ENCODE measurements around the gene TMEM145.
A peak's percentile ranks its signal among the peaks of the same experiment; 100 is the strongest.

TMEM145 gene

GRCh38 chr19:42343344-42344110, 30.4 kb downstream of the TMEM145 start:
- DNase-seq (ENCODE audit: low read depth in 2 of 2): no peak
- H3K4me3 ChIP-seq (replicated peaks in 1 of 2; ENCODE audit: low read depth in 2 of 2, low read length in 2 of 2): no peak overlapping the region
- TF ChIP-seq, protein P1, sequence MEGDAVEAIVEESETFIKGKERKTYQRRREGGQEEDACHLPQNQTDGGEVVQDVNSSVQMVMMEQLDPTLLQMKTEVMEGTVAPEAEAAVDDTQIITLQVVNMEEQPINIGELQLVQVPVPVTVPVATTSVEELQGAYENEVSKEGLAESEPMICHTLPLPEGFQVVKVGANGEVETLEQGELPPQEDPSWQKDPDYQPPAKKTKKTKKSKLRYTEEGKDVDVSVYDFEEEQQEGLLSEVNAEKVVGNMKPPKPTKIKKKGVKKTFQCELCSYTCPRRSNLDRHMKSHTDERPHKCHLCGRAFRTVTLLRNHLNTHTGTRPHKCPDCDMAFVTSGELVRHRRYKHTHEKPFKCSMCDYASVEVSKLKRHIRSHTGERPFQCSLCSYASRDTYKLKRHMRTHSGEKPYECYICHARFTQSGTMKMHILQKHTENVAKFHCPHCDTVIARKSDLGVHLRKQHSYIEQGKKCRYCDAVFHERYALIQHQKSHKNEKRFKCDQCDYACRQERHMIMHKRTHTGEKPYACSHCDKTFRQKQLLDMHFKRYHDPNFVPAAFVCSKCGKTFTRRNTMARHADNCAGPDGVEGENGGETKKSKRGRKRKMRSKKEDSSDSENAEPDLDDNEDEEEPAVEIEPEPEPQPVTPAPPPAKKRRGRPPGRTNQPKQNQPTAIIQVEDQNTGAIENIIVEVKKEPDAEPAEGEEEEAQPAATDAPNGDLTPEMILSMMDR (IDR thresholded peaks at IDR 0.05; ENCODE audit: low read depth, low read length): no peak

- TF ChIP-seq, protein P1 (IDR thresholded peaks at IDR 0.05; ENCODE audit: low read depth, low read length): no peak
- DNase-seq (ENCODE audit: low read depth in 2 of 2): no peak
- no peak overlapping the region for H3K4me3 ChIP-seq (replicated peaks in 1 of 2; ENCODE audit: low read depth in 2 of 2, low read length in 2 of 2)
Observed at GRCh38 chr19:42344336-42344893, 31.3 kb downstream of the TMEM145 start.

GRCh38 chr19:42345191-42345812, 32.2 kb downstream of the TMEM145 start:
- TF ChIP-seq, protein P1 (IDR thresholded peaks at IDR 0.05; ENCODE audit: low read depth, low read length): no peak
- H3K4me3 ChIP-seq (replicated peaks in 1 of 2; ENCODE audit: low read depth in 2 of 2, low read length in 2 of 2): no peak overlapping the region
- DNase-seq (ENCODE audit: low read depth in 2 of 2): peak; percentile 44 to 73

- TF ChIP-seq, protein P1 (IDR thresholded peaks at IDR 0.05; ENCODE audit: low read depth, low read length): no peak
- DNase-seq (ENCODE audit: low read depth in 2 of 2): no peak
- no peak overlapping the region for H3K4me3 ChIP-seq (replicated peaks in 1 of 2; ENCODE audit: low read depth in 2 of 2, low read length in 2 of 2)
Observed at GRCh38 chr19:42348211-42348610, 35.1 kb downstream of the TMEM145 start.

DNA sequence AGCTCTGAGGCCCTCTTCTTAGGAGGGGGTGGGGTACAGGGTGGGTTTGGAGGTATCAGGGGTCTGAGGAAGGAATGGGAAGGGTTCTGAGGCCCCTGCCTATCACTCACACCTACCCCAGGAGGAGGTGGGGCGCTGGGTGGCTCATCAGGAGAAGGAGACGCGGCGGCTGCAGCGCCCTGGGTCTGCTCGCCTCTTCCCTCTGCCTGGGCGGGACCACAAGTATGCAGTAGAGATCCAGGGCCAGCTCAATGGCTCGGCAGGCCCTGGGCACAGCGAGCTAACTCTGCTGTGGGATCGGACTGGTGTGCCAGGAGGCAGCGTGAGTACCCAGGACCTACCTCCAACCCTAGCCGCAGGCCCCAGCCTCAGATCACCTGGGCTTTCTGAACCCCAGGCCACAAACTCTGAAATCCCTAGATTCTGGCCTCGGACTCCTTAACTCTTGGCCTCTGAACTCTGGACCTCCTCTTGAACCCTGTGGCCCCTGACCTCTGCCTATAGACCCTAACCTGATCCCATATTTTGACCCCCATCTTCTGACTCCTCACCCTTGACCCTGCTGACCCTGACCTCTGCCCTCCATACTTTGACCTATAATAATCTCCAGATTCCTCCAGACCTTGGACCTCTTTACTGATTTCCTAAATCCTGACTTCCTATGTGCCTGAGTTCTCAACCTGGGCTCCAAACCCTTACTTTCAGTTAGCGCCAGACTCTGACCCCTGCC, 36.4 kb downstream of the TMEM145 start:
- no peak for DNase-seq (ENCODE audit: low read depth in 2 of 2)
- TF ChIP-seq, protein P1 (IDR thresholded peaks at IDR 0.05; ENCODE audit: low read depth, low read length): no peak
- H3K4me3 ChIP-seq (replicated peaks in 1 of 2; ENCODE audit: low read depth in 2 of 2, low read length in 2 of 2): no peak overlapping the region

- no peak overlapping the region for H3K4me3 ChIP-seq (replicated peaks in 1 of 2; ENCODE audit: low read depth in 2 of 2, low read length in 2 of 2)
- TF ChIP-seq, protein P1 (IDR thresholded peaks at IDR 0.05; ENCODE audit: low read depth, low read length): no peak
- no peak for DNase-seq (ENCODE audit: low read depth in 2 of 2)
Observed at GRCh38 chr19:42350417-42350816, 37.3 kb downstream of the TMEM145 start.
